Measurements from ENCODE around the gene ZNF160.

DNA sequence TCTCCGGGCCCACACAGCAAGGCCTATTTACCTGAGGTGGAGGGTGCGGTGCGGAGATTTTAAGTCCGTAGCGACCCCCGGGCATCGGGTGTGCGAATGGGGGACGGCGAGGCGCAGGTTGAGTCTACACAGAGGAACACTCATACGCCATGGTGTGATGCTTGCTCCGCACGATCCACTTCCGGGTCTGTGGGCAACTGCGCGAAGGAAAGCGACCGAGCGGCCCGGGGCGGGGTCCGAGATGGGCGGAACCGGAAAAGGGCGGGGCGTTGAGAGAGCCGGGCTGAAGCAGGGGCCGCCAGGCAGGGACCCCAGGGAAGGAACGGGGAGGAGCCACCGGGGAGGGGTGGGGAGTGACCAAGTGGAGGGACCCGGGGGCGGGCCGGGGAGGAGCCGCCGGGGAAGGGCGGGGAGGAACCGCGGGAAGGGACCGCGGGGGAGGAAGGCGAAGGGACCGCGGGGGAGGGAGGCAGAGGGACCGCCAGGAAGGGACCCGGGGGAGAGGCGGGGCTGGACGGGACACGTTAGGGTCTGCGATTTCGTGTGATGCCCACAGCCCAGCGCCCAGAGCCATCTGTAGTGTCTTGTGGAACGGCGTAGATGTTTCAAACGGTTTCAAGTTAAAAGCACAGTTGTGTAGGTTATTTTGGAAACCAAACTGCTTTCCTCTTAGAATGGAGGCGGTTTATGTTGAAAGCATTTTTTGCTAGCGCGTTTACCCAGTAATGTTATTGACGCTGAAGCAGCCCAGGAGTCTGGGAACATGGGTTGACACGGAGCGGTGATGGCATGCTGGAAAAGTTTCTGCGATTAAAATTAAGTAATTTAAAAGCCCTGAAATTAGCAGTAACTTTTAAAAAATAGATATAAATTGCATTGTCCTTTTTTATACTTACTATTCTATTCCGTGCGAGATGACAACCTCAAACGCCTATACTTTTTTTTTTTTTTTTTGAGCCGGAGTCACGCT lies at the start of gene ZNF160:
- TF ChIP-seq EZH2 (IDR thresholded peaks at IDR 0.05), result no peak
- TF ChIP-seq POLR2AphosphoS5 (IDR thresholded peaks at IDR 0.05; ENCODE audit: borderline replicate concordance, low read depth, low read length), result peak; percentile 84; the same call in 1 of the 2 replicates

Data from SK-N-MC (cell line).